MM.1S (cell line): ENCODE measurements around the gene HSPG2.
A peak's percentile ranks its signal among the peaks of the same experiment; 100 is the strongest.

Experiments used
- DNase-seq: peaks from one replicate; pipeline ENCODE4 v3.0.0-alpha.2; 2015
- H2AFZ ChIP-seq: fragments of 300-600 bp; sonication (generic); 2 replicates; pipeline ENCODE4 v1.6.0; 2016; ENCODE audit warnings: antibody characterized with exemption, low read length
- H3F3A ChIP-seq: fragments of 300-600 bp; sonication (generic); 2 replicates; pipeline ENCODE4 v1.6.1; 2016; ENCODE audit warnings: mild to moderate bottlenecking, antibody characterized with exemption, low read length, moderate library complexity, mixed read lengths; ENCODE audit not compliant: insufficient read depth
- H3K27ac ChIP-seq: fragments of 300-600 bp; sonication (generic); 2 replicates; pipeline ENCODE4 v1.5.1; 2016; ENCODE audit warnings: mild to moderate bottlenecking, low read length
- H3K27me3 ChIP-seq: fragments of 300-600 bp; sonication (generic); replicated peaks from 2 replicates; pipeline ENCODE4 v1.6.0; 2016; ENCODE audit warnings: low read length; ENCODE audit not compliant: insufficient read depth
- H3K36me3 ChIP-seq: fragments of 300-600 bp; sonication (generic); replicated peaks from 2 replicates; pipeline ENCODE4 v1.6.1; 2016; ENCODE audit warnings: mild to moderate bottlenecking, low read length, mixed read lengths; ENCODE audit not compliant: insufficient read depth
- H3K4me1 ChIP-seq: fragments of 300-600 bp; sonication (generic); 2 replicates; pipeline ENCODE4 v1.6.1; 2016; ENCODE audit warnings: low read length, mixed read lengths
- H3K4me2 ChIP-seq: fragments of 300-600 bp; sonication (generic); 2 replicates; pipeline ENCODE4 v1.6.0; 2016; ENCODE audit warnings: low read depth, low read length
- H3K4me3 ChIP-seq: fragments of 300-600 bp; sonication (generic); 2 replicates; pipeline ENCODE4 v1.5.1; 2016; ENCODE audit warnings: low read length, mixed read lengths
- H3K79me2 ChIP-seq: fragments of 300-600 bp; sonication (generic); 2 replicates; pipeline ENCODE4 v1.6.1; 2016; ENCODE audit warnings: mixed run types, low read length, mixed read lengths
- H3K9ac ChIP-seq: fragments of 300-600 bp; sonication (generic); 2 replicates; pipeline ENCODE4 v1.6.1; 2016; ENCODE audit warnings: low read length, mixed read lengths
- H3K9me2 ChIP-seq: fragments of 300-600 bp; sonication (generic); replicated peaks from 2 replicates; pipeline ENCODE4 v1.6.1; 2016; ENCODE audit warnings: mild to moderate bottlenecking, low read length, mixed read lengths; ENCODE audit not compliant: insufficient read depth
- H3K9me3 ChIP-seq: fragments of 300-600 bp; sonication (generic); replicated peaks from 2 replicates; pipeline ENCODE4 v1.6.1; 2016; ENCODE audit warnings: mild to moderate bottlenecking, low read length, mixed read lengths; ENCODE audit not compliant: insufficient read depth
- H4K20me1 ChIP-seq: fragments of 300-600 bp; sonication (generic); 2 replicates; pipeline ENCODE4 v1.6.1; 2016; ENCODE audit warnings: mild to moderate bottlenecking, low read length, moderate library complexity, mixed read lengths; ENCODE audit not compliant: insufficient read depth
- EZH2 ChIP-seq: fragments of 300-600 bp; sonication (generic); optimal IDR thresholded peaks from 2 replicates; pipeline ENCODE3; 2017; ENCODE audit warnings: low read depth, mild to moderate bottlenecking, antibody characterized with exemption, low read length, mixed read lengths
- EZH2phosphoT487 ChIP-seq: fragments of 300-600 bp; sonication (generic); IDR thresholded peaks from 2 replicates; pipeline ENCODE4 v1.6.1; 2018; ENCODE audit warnings: antibody characterized with exemption, low read length
- TF ChIP-seq, protein P1 (sequence below): fragments of 300-600 bp; sonication (generic); IDR thresholded peaks from 2 replicates; pipeline ENCODE4 v1.5.1; 2016; ENCODE audit warnings: antibody characterized with exemption, low read length, mixed read lengths

Gene HSPG2

GRCh38 chr1:21865943-21866706 is 71.0 kb downstream of the HSPG2 start:
- Histone ChIP-seq H2AFZ (peak overlapping the region; percentile 93), H3K36me3 (no peaks in the 10 kb centered on the region), H3K27ac (peak overlapping the region; percentile 93), H3K9me2 (no peaks in the 10 kb centered on the region), H4K20me1 (no peaks in the 10 kb centered on the region), H3K9me3 (no peaks in the 10 kb centered on the region), H3K9ac (peak overlapping the region; percentile 59), H3K4me2 (peak overlapping the region; percentile 62; the same call in 1 of the 2 replicates), H3F3A (peaks cover 17% of the 10 kb centered on the region), H3K27me3 (no peaks in the 10 kb centered on the region), H3K4me1 (peaks cover 32% of the 10 kb centered on the region), H3K79me2 (no peaks in the 10 kb centered on the region), H3K4me3 (peak overlapping the region; percentile 5; the same call in 1 of the 2 replicates)
- TF ChIP-seq, protein P1, sequence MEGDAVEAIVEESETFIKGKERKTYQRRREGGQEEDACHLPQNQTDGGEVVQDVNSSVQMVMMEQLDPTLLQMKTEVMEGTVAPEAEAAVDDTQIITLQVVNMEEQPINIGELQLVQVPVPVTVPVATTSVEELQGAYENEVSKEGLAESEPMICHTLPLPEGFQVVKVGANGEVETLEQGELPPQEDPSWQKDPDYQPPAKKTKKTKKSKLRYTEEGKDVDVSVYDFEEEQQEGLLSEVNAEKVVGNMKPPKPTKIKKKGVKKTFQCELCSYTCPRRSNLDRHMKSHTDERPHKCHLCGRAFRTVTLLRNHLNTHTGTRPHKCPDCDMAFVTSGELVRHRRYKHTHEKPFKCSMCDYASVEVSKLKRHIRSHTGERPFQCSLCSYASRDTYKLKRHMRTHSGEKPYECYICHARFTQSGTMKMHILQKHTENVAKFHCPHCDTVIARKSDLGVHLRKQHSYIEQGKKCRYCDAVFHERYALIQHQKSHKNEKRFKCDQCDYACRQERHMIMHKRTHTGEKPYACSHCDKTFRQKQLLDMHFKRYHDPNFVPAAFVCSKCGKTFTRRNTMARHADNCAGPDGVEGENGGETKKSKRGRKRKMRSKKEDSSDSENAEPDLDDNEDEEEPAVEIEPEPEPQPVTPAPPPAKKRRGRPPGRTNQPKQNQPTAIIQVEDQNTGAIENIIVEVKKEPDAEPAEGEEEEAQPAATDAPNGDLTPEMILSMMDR = peak; percentile 31
- TF ChIP-seq EZH2 (no peak), EZH2phosphoT487 (no peak)
- peak; percentile 92 for DNase-seq

DNA sequence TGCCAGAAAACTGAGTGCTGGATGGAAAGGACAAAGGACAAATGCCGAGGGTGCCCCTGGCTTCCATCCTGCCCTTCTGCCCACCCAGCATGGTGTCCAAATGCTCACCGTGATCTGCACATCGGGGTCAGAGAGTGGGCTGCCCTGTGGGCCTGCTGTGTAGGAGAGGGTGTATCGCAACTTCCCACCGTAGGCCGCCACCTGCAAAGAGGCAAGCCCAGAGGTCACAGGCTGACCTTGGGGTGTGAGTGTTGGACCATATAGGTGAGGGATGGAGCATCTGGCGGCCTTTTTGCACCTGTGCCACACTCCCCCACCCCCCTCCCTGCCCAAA is 71.5 kb downstream of the HSPG2 start:
- peak overlapping the region; percentile 59 for H3K9ac ChIP-seq

DNA sequence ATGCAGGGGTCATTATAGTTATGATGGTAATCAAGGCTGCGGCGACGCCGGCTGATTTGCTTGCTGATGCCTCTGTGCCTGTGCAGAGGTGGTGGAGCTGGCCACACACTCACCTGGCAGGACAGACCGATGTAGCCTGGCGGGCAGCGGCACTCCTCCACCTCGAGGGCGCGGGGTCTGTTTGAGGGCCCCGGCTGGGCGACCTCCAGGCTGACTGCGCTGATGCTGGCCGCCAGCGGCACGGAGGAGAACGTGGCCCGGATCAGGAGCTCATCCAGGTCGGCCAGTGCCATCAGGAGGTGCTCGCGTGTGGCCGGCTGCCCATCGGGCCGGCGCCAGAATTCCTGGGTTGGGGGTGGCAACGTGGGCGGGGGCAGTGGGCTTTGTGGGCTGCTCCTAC is 72.4 kb downstream of the HSPG2 start:
- Histone ChIP-seq H4K20me1 (no peaks in the 10 kb centered on the region), H3K79me2 (no peaks in the 10 kb centered on the region), H3K36me3 (no peaks in the 10 kb centered on the region), H3K27ac (no peak overlapping the region), H3K9ac (no peak overlapping the region), H3K9me3 (no peaks in the 10 kb centered on the region), H3F3A (peaks cover 17% of the 10 kb centered on the region), H2AFZ (no peak overlapping the region), H3K27me3 (no peaks in the 10 kb centered on the region), H3K4me2 (no peak overlapping the region), H3K9me2 (no peaks in the 10 kb centered on the region), H3K4me1 (peaks cover 32% of the 10 kb centered on the region), H3K4me3 (no peak overlapping the region)
- DNase-seq = no peak
- TF ChIP-seq, protein P1 = no peak
- no peak for TF ChIP-seq EZH2
- no peak for TF ChIP-seq EZH2phosphoT487

More for the DNA sequence above, 71.5 kb downstream of the HSPG2 start:
- Histone ChIP-seq H3K27ac (peak overlapping the region; percentile 93), H3K9me2 (no peaks in the 10 kb centered on the region), H2AFZ (peak overlapping the region; percentile 93; the same call in 1 of the 2 replicates), H3K79me2 (no peaks in the 10 kb centered on the region), H3K9me3 (no peaks in the 10 kb centered on the region), H3K4me2 (peak overlapping the region; percentile 62), H3K36me3 (no peaks in the 10 kb centered on the region), H3K4me3 (peak overlapping the region; percentile 5; the same call in 1 of the 2 replicates), H3K27me3 (no peaks in the 10 kb centered on the region), H3F3A (peaks cover 17% of the 10 kb centered on the region), H3K4me1 (peaks cover 32% of the 10 kb centered on the region), H4K20me1 (no peaks in the 10 kb centered on the region)
- DNase-seq = peak; percentile 77
- TF ChIP-seq, protein P1 = no peak
- TF ChIP-seq EZH2phosphoT487 (no peak), EZH2 (no peak)
